HG03439 (cell line): ENCODE results near the gene RPTOR.

ENCODE experiments used
- ATAC-seq: cut with Tn5 transposase; IDR thresholded peaks from one replicate; pipeline ENCODE4 v1.9.1; 2021; ENCODE audit warnings: mild to moderate bottlenecking, moderate library complexity; ENCODE audit not compliant: unreplicated experiment

The RPTOR gene

DNA sequence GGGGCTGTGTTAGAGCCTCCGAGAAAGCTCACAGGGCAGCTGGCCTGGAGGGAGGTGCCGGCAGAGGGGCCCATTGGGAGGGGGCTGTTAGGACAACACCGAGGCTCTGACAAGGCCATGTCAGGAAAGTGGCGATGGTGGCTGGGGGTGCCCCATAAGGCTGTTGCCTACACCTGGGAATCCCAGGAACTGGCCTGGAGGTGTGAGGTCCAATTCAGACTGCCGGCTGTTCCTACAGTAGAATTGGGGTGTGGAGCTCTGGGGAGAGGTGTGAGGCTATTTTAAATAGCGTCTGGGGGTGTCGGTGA, 292.0 kb downstream of the RPTOR start:
- ATAC-seq = no peak

- ATAC-seq = no peak
Observed at GRCh38 chr17:80836971-80837481, 292.4 kb downstream of the RPTOR start.

DNA sequence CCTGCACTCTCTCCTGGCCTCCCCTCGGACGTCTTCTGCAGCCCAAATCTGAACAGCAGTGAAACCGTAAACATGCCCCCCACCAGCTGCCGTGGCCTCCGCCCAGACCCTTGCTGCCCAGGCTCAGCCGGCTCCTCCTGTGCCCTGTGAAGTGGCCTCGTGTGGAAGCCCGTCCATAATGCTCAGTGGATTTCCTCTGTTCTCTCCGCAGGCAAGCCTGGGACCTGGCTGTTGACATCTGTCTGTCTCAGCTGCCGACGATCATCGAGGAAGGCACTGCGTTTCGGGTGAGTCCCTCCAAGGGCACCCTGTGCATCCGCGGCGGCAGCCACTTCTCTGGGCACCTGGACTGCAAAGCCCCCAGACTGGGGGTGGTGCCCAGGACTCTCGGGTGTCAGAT, 293.1 kb downstream of the RPTOR start:
- ATAC-seq = no peak

DNA sequence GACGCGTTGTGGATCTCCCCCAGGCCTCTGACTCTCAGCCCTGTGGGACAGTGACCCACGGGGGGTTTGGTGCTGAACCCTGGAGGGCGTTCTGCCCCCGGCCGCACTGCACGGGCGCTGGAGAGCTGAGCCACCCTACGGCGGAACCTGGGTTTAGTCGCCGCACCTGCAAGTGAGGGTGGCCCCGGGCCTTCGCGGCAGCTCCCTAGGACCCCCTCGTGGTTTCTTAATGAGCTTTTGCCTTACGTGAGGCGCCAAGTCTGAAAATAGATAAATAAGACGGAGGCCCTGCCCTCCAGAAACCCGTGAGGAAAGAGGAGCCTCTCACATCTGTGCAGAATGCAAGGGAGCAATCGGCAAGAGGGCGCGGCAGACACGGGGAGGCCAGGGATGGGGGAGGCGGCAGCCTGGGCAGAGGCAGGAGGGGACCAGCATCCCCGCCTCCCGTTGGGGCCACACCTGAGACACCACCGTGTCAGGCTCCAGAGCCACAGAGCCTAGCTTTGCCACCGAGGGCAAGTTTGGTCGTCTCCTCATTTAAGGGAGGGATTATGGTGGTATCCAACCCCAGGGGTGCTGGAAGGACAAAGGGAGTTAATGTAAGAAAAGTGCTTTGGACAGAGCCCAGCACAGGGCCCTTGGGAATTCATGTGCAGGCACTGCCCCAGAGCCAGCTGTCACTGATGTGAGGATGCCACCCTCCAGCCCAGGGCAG, 293.8 kb downstream of the RPTOR start:
- no peak for ATAC-seq

GRCh38 chr17:80839026-80839345, 294.3 kb downstream of the RPTOR start:
- ATAC-seq = no peak

DNA sequence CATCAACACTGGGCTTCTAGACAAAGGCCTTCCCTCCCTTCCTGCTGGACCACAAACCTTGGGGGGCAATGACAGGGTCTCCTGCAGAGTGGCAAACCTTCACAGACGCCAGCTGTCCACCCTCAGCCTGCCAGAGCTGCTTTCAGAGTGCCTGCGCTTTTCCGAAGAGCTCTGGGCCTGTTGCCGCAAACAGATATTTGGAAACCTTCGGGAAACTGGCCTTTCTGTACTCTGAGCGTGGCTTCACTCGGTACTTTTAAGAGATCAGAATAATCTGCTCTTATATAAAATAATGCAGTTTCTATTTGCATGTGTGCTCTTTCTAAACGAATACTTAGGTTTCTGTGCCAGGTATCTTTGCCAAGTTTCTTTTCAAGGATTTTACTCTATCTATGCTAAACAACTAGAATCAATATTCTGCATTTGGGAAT, 294.9 kb downstream of the RPTOR start:
- no peak for ATAC-seq

DNA sequence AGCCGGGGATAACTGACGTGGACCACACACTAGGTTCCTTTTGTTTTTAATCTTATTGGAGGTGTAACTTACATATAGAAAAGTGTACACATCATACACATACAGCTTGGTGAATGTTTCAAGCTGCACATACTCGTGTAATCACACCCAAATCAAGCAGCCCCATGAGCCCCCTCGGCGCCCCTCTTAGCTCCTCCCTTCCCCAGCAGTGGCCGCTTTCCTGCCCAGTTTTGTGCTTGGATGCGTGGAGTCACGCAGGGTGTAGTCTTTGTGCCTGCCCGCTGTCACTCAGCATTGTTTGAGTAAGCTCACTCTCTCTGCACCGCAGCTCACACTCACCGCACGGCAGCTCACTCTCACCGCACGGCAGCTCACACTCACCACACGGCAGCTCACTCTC, 295.3 kb downstream of the RPTOR start:
- no peak for ATAC-seq

DNA sequence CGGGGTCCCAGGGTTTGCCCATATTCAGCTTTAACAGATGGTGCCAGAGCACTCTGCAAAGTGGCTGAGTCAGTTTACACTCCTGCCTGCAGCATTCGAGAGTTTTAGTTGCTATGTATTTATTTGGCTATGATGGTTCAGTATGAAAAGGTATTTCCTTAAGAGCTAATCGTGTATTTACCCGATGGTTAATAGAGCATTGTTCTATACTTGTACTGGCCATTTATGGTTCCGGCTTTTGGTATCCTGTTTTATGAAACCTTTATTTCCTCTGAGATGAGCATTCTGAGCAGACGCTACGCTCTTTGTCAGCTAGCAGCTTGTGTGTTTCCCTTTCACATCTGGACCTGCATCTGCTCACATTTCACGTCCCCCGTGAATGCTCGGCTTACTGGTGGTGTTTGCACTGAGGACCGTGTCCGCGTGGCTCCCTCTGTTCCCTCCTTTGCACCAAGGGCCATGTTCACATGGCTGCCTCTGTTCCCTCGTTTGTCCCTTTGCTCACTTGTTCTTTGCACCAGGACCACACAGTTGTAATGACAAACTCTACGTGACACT, 297.9 kb downstream of the RPTOR start:
- no peak for ATAC-seq

DNA sequence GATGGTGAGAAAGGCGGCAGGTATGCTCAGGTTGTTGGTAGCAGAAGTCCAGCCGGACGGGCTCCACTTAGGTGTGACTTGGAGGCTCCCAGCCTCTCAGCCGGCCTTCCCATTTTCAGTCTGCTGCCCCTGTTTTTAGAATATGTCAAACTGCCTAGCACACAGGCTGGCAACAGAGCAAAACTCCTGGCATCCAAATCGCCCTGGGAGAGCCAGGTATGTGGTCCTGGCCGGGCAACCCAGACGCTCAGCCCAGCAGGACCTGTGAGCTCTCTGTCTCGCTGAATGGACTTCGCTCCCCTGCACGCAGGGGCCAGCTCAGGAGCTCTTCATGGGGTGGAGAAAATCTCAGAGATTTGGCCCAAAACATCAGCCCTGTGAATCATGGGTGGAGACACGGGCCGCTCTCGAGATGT, 299.1 kb downstream of the RPTOR start:
- no peak for ATAC-seq

DNA sequence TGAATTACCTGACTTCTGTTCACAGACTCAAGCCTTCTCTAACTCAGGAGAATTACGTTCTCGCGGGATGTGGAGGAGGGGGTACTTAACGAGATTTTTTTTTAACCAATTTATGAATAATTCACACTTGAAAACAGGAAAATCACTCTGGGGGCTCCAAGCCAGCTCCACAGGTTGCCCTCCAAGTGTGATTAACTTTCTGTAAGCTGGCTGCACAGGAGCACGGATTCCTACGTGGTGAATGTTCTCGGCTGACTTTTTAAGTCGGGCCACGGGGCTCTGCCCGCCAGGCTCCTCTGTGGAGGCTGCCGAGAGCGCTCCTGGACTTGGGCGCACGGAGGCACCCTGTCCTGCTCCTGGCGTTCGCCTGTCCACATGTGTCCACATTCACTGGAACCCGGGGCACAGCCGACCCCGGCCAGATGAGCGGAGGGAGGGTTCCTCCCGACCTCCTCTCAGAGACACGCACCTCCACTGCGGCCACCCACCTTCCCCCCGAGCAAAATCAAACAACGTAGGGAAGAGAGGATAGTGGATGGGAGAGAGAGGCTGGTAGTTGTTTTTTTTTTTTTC, 299.9 kb downstream of the RPTOR start:
- no peak for ATAC-seq

DNA sequence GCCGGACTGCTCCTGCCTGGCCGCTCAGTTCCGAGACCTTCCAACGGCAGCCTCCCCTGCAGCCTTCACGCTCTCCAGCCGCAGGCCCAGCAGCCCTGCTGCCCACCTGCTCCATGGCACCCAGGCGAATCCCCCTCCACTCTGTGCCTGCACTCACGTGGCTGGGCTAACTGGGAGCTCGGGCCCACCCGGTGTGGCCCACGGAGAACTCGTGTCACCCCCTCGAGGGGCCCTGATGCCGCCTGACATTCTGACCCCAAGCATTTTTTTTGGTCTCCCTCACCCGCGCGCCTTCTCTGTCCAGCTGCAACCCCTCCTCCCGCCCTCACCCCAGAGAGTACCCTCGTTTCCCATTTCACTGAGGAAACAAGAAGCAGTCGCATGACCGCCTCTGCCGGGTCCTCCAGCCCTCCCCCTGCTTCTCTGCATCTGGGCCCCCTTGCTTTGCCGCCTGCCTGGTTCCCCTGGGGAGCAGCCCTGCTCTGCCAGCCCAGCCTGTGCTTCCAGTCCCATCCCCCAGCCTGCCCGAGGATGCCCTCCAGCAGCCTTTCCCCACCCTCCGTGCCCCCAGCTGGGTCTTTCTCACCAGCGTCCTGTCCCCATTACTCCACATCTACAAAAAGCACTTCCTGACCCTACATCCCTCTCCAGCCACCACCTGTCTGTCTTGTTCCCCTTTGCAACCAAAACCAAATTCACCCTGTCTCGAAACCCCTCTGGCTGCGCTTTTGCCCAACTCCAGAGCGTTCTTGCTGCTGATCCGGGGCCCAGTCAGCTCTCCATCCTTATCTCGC, 300.6 kb downstream of the RPTOR start:
- no peak for ATAC-seq

GRCh38 chr17:80845863-80846671, 301.4 kb downstream of the RPTOR start:
- no peak for ATAC-seq

DNA sequence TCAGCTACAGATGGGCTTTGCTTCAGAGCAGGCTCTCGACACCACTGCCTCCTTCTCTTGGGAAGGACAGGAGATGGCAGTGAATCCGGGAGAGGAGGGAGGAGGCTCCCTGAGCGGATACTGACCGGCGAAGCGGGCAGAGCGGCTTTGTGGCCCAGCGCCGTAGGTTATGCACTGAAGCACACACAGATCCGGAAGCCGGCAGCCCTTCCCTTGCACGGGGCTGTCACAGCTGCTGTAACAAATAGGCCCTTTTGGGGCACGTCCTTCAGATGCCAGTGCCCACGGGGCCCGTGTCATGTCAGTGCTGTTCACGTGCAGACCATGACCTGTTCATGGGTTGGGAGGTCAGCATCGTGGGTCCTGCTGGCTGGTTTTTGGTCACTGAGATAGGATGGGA, 302.3 kb downstream of the RPTOR start:
- no peak for ATAC-seq

GRCh38 chr17:80847496-80848230, 303.0 kb downstream of the RPTOR start:
- ATAC-seq = no peak

DNA sequence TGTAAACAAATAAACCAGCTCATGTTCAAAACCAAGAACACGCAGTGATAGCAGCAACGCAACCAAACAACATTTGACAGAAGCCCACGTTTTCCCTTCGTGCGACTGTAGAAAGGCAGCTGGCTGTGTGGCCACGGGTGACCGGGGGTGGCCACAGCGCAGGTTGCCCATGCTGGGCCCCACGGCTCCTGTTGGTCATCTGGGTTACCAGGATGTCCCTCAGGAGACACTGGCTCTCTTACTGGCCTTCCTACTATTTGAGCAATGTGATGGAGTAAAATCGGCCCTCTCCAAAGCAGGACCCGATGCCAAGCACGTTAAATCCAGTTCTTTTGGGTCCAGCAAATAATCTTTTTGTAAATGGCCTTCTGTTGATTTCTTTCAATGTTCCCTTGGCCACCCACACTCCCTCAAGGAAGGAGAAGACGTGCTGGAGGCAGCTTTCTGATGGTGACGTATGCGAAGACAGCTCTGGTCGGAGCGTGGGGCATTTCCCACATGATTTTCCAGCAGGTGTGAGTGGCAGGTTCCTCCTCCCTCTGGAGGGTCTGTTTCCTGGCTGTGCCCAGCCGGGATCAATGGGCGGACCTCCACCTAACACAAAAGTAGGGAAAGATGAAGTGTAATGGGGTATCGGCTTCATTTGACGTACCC, 303.9 kb downstream of the RPTOR start:
- ATAC-seq = no peak

DNA sequence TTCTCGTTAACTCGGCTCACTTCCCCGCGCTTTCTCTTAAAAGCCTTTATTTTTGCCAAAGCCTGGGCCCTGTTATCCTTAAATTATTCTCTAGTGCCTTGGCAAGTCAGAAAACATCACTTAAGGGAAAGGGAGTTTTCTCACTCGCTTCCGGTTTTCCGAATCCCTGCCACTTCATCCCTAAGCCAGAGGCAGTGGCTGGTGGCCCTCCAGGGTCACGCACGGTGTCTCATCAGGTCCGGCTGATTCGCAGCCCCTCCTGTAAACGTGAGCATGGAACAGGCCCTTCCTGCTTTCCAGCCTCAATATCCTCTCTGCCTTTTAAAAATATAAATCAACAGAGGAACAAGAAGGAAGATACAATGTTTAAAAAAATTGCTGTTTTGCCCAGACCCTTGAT, 304.5 kb downstream of the RPTOR start:
- no peak for ATAC-seq

- no peak for ATAC-seq
Observed at GRCh38 chr17:80850109-80850508, 305.5 kb downstream of the RPTOR start.

GRCh38 chr17:80850817-80851216, 306.2 kb downstream of the RPTOR start:
- no peak for ATAC-seq

- ATAC-seq = no peak
Observed at GRCh38 chr17:80851277-80851925, 306.8 kb downstream of the RPTOR start.
